ENCODE data around the gene TMPRSS15.
A peak's percentile ranks its signal among the peaks of the same experiment; 100 is the strongest.

Gene TMPRSS15

GRCh38 chr21:18403735-18404450 lies at the start of gene TMPRSS15:
TSS of gene TMPRSS15 (minus strand) at chr21:18403785. CDS start at chr21:18403622, 163 bp downstream.
- H3K27me3 Mint-ChIP-seq (ENCODE audit: low read depth), result no peaks in the 10 kb centered on the region
- no peak within 1 kb of the TSS for H3K27ac Mint-ChIP-seq
- peaks cover 11% of the 10 kb centered on the region for H3K9me3 Mint-ChIP-seq
- H3K4me1 Mint-ChIP-seq, result no peaks in the 10 kb centered on the region
- H3K4me3 Mint-ChIP-seq, result no peak within 1 kb of the TSS
- TF ChIP-seq, protein P1, sequence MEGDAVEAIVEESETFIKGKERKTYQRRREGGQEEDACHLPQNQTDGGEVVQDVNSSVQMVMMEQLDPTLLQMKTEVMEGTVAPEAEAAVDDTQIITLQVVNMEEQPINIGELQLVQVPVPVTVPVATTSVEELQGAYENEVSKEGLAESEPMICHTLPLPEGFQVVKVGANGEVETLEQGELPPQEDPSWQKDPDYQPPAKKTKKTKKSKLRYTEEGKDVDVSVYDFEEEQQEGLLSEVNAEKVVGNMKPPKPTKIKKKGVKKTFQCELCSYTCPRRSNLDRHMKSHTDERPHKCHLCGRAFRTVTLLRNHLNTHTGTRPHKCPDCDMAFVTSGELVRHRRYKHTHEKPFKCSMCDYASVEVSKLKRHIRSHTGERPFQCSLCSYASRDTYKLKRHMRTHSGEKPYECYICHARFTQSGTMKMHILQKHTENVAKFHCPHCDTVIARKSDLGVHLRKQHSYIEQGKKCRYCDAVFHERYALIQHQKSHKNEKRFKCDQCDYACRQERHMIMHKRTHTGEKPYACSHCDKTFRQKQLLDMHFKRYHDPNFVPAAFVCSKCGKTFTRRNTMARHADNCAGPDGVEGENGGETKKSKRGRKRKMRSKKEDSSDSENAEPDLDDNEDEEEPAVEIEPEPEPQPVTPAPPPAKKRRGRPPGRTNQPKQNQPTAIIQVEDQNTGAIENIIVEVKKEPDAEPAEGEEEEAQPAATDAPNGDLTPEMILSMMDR (IDR thresholded peaks at IDR 0.05; ENCODE audit: unreplicated experiment in 3 of 3), result no peak
- no peaks in the 10 kb centered on the region for H3K36me3 Mint-ChIP-seq (ENCODE audit: low read depth)

DNA sequence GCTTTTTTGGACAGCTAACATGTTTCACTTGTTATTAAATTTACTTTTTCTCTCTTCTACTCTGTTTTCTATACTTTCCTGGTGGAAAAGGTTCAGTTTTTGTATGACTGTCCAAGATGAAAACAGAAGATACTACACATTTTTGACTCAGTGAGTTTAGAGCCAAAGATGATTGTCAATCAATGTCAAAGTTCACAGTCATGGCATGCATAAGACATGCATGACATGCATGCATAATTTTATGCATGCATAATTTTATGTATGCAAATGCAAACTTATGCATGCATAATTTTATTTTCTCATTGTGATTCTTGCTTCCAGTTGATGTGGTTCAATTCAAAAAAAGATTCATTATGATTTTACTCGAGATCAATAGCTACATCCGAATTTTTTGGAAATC lies 48.1 kb upstream of the TMPRSS15 start:
- TF ChIP-seq, protein P1 (IDR thresholded peaks at IDR 0.05; ENCODE audit: unreplicated experiment in 3 of 3), result no peak
- no peaks in the 10 kb centered on the region for H3K27me3 Mint-ChIP-seq (ENCODE audit: low read depth)
- no peak overlapping the region for H3K4me3 Mint-ChIP-seq
- no peaks in the 10 kb centered on the region for H3K36me3 Mint-ChIP-seq (ENCODE audit: low read depth)
- peaks cover 3% of the 10 kb centered on the region for H3K9me3 Mint-ChIP-seq
- peaks cover 5% of the 10 kb centered on the region for H3K4me1 Mint-ChIP-seq
- no peak overlapping the region for H3K27ac Mint-ChIP-seq

- Mint-ChIP-seq H3K27me3 (ENCODE audit: low read depth) (no peaks in the 10 kb centered on the region), H3K4me3 (no peak overlapping the region), H3K4me1 (peaks cover 5% of the 10 kb centered on the region), H3K27ac (peak overlapping the region; percentile 2 to 22 (median 4)), H3K36me3 (ENCODE audit: low read depth) (no peaks in the 10 kb centered on the region), H3K9me3 (peaks cover 10% of the 10 kb centered on the region)
- TF ChIP-seq, protein P1 (IDR thresholded peaks at IDR 0.05; ENCODE audit: unreplicated experiment in 3 of 3), result no peak
These were observed 46.3 kb upstream of the TMPRSS15 start for GRCh38 chr21:18449605-18450550.

- Mint-ChIP-seq H3K36me3 (ENCODE audit: low read depth) (no peaks in the 10 kb centered on the region), H3K9me3 (peaks cover 12% of the 10 kb centered on the region), H3K4me1 (no peaks in the 10 kb centered on the region), H3K27me3 (ENCODE audit: low read depth) (no peaks in the 10 kb centered on the region), H3K4me3 (no peak overlapping the region), H3K27ac (no peak overlapping the region)
- TF ChIP-seq, protein P1 (IDR thresholded peaks at IDR 0.05; ENCODE audit: unreplicated experiment in 3 of 3), result no peak
These were observed 40.1 kb upstream of the TMPRSS15 start for GRCh38 chr21:18443701-18444100.

- no peak overlapping the region for H3K27ac Mint-ChIP-seq
- H3K36me3 Mint-ChIP-seq (ENCODE audit: low read depth), result no peaks in the 10 kb centered on the region
- no peak overlapping the region for H3K4me3 Mint-ChIP-seq
- H3K27me3 Mint-ChIP-seq (ENCODE audit: low read depth), result no peaks in the 10 kb centered on the region
- H3K9me3 Mint-ChIP-seq, result peaks cover 12% of the 10 kb centered on the region
- TF ChIP-seq, protein P1 (IDR thresholded peaks at IDR 0.05; ENCODE audit: unreplicated experiment in 3 of 3), result no peak
- no peaks in the 10 kb centered on the region for H3K4me1 Mint-ChIP-seq
These were observed 39.5 kb upstream of the TMPRSS15 start for GRCh38 chr21:18443085-18443484.
